PC-9 (cell line): Measurements from ENCODE around the gene GPR146. TPM values are rescaled to one million over a fixed set of nuclear protein-coding genes. Genes with fewer than 3 reads are reported as not detected.

Source experiments
- BruUV-seq: library from RNA; stranded (reverse); fragments of 400-500 nt; replicated peaks from 2 replicates; lab custom pipeline; 2021; lab: Mats Ljungman, UMichigan
- CTCF ChIA-PET: fragments of 300-600 bp; sonication (Branson Sonifier 250); formaldehyde crosslinking; loops from one replicate; lab custom pipeline; 2022; ENCODE audit warnings: antibody characterized with exemption; lab: Charles Lee
- POLR2A ChIA-PET: fragments of 300-600 bp; sonication (Branson Sonifier 250); formaldehyde crosslinking; loops from one replicate; lab custom pipeline; 2022; ENCODE audit warnings: antibody characterized with exemption; ENCODE audit not compliant: unreplicated experiment; lab: Charles Lee
- DNase-seq, 2 experiments: peaks; one replicate each; pipeline versions ENCODE4 v3.0.0 to v3.0.0-alpha.2; 2015 to 2022; ENCODE audit warnings: mixed read lengths in 1 of 2
- H2AFZ ChIP-seq: fragments of 200-600 bp; sonication (generic); 2 replicates; pipeline ENCODE4 v1.8.1; 2017; ENCODE audit warnings: antibody characterized with exemption
- H3F3A ChIP-seq: fragments of 200-600 bp; sonication (generic); 2 replicates; pipeline ENCODE4 v1.8.1; 2017; ENCODE audit warnings: antibody characterized with exemption, mild to moderate bottlenecking, low read depth; ENCODE audit not compliant: insufficient read depth
- H3K27ac ChIP-seq: fragments of 200-600 bp; sonication (generic); 2 replicates; pipeline ENCODE4 v1.6.1; 2016; ENCODE audit warnings: mixed run types
- H3K27me3 ChIP-seq: fragments of 200-600 bp; sonication (generic); 2 replicates; pipeline ENCODE4 v1.6.1; 2016; ENCODE audit warnings: low read depth, mixed run types; ENCODE audit not compliant: insufficient read depth
- H3K36me3 ChIP-seq: fragments of 200-600 bp; sonication (generic); 2 replicates; pipeline ENCODE4 v1.6.1; 2016; ENCODE audit warnings: low read depth, mixed run types
- H3K4me1 ChIP-seq: fragments of 200-600 bp; sonication (generic); replicated peaks from 2 replicates; pipeline ENCODE4 v1.6.1; 2016; ENCODE audit warnings: mixed run types; ENCODE audit not compliant: insufficient read depth
- H3K4me2 ChIP-seq: fragments of 200-600 bp; sonication (generic); 2 replicates; pipeline ENCODE4 v1.6.1; 2017; ENCODE audit warnings: mixed run types
- H3K4me3 ChIP-seq: fragments of 200-600 bp; sonication (generic); 2 replicates; pipeline ENCODE4 v1.6.1; 2016; ENCODE audit warnings: mixed run types
- H3K79me2 ChIP-seq: fragments of 200-600 bp; sonication (generic); 2 replicates; pipeline ENCODE4 v1.6.1; 2017; ENCODE audit warnings: low read depth, mixed run types
- H3K9me2 ChIP-seq: fragments of 200-600 bp; sonication (generic); 2 replicates; pipeline ENCODE4 v1.8.1; 2017; ENCODE audit warnings: mild to moderate bottlenecking; ENCODE audit not compliant: insufficient read depth
- H3K9me3 ChIP-seq: fragments of 200-600 bp; sonication (generic); 2 replicates; pipeline ENCODE4 v1.8.1; 2016; ENCODE audit warnings: low read depth; ENCODE audit not compliant: insufficient read depth
- H4K20me1 ChIP-seq: fragments of 200-600 bp; sonication (generic); 2 replicates; pipeline ENCODE4 v1.8.1; 2017; ENCODE audit not compliant: insufficient read depth
- EZH2 ChIP-seq: fragments of 200-600 bp; sonication (generic); IDR thresholded peaks from 2 replicates; pipeline ENCODE4 v1.8.0; 2017; ENCODE audit warnings: antibody characterized with exemption, low read depth
- intact Hi-C: fragments of 100-400 bp; cut with micrococcal nuclease; formaldehyde crosslinking; loops from one replicate; pipeline ENCODE4 v1.10.0; 2022; ENCODE audit not compliant: unreplicated experiment
- total RNA-seq: library from RNA; stranded (reverse); gene quantifications from 2 replicates; pipeline ENCODE4 v1.2.3, GENCODE V29; 2021
- TF ChIP-seq, protein P1 (sequence below): fragments of 200-600 bp; sonication (generic); conservative IDR thresholded peaks from 2 replicates; pipeline ENCODE4 v1.6.1; 2017; ENCODE audit warnings: mixed run types, antibody characterized with exemption, mild to moderate bottlenecking, moderate library complexity

GPR146 gene
- total RNA-seq, 1 experiment from 2014 or later = 3.4 TPM

DNA sequence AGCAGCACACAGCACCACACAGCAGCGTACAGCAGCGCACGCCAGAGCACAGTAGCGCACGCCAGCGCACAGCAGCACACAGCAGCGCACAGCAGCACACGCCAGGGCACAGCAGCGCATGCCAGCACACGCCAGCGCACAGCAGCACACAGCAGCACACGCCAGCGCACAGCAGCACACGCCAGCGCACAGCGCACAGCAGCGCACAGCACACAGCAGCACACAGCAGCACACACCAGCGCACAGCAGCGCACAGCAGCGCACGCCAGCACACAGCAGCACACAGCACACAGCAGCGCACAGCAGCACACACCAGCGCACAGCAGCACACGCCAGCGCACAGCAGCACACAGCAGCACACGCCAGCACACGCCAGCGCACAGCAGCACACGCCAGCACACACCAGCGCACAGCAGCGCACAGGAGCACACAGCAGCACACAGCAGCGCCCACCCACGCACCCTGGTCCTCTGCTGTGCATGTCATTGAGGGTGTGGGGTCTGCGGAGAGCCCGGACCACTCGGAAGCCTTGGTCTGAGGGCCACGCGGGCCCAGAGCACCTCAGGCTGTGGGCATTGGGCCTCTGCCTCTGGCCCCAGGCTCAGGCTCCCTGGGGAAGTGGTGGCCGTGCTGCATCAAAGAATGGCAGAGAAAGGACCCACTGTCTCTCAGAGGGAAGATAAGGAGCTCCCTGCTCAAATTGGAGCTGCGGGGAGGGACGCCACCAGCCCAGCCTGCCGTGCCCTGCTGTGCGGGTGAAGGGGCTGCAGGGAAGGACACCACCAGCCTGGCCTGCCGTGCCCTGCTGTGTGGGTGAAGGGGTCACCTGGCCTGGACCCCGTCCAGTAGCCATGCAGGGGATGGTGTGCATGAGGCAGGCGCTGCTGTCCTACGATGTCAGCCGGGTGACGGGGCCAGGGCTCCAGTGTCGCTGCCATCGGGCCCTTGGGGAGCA, 27.5 kb upstream of the GPR146 start:
- intact Hi-C loops = no loop called here
- peaks cover 5% of the 10 kb centered on the region for H3F3A ChIP-seq
- no peak for TF ChIP-seq EZH2
- TF ChIP-seq, protein P1, sequence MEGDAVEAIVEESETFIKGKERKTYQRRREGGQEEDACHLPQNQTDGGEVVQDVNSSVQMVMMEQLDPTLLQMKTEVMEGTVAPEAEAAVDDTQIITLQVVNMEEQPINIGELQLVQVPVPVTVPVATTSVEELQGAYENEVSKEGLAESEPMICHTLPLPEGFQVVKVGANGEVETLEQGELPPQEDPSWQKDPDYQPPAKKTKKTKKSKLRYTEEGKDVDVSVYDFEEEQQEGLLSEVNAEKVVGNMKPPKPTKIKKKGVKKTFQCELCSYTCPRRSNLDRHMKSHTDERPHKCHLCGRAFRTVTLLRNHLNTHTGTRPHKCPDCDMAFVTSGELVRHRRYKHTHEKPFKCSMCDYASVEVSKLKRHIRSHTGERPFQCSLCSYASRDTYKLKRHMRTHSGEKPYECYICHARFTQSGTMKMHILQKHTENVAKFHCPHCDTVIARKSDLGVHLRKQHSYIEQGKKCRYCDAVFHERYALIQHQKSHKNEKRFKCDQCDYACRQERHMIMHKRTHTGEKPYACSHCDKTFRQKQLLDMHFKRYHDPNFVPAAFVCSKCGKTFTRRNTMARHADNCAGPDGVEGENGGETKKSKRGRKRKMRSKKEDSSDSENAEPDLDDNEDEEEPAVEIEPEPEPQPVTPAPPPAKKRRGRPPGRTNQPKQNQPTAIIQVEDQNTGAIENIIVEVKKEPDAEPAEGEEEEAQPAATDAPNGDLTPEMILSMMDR = no peak
- no peak overlapping the region for H3K27ac ChIP-seq
- H3K9me3 ChIP-seq = no peaks in the 10 kb centered on the region
- no peaks in the 10 kb centered on the region for H3K4me1 ChIP-seq
- H3K4me3 ChIP-seq = no peak overlapping the region
- no peaks in the 10 kb centered on the region for H3K79me2 ChIP-seq
- no peak for DNase-seq
- no peak overlapping the region for H3K4me2 ChIP-seq
- H3K36me3 ChIP-seq = no peaks in the 10 kb centered on the region
- ChIA-PET CTCF (no interaction called here), POLR2A (no interaction called here)
- H3K27me3 ChIP-seq = no peaks in the 10 kb centered on the region
- H4K20me1 ChIP-seq = peaks cover 16% of the 10 kb centered on the region
- BruUV-seq = no TSS peak
- H2AFZ ChIP-seq = no peak overlapping the region
- H3K9me2 ChIP-seq = no peaks in the 10 kb centered on the region

DNA sequence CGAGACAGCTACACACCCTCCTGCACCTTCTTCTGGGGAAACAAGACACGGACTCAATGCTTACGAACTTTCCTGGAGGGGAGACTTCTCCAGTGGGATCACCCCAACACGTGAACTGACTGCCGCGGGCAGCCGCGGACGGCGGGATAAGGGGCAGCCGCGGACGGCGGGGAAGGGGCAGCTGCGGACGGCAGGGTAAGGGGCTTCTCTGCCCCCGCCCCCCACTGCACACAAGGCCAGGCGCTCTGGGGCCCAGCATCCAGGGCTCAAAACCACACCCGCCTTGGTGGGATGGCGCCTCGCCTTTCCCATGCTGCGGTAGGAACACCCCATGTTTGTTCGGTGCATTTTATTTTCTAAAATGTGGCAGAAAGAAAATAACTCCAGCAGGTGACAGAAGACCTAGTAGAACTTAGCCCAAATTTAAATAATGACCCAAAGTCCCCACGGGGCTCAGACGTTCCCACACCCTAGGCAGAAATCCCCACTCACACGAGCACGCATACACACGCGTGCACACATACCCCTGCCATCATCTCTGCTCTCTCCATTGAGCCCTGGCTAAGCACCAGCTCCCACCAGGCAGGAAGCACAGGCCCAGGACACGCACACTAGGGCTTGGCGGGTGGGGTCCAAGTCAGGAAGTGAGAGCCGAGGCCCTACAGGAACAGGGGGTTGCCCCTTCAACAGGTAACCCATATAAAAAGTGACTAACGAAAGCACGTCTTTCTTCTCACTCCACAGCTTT, 26.6 kb upstream of the GPR146 start:
- no peak overlapping the region for H3K4me2 ChIP-seq
- no peaks in the 10 kb centered on the region for H3K4me1 ChIP-seq
- H3K4me3 ChIP-seq = no peak overlapping the region
- no peaks in the 10 kb centered on the region for H3K9me3 ChIP-seq
- TF ChIP-seq, protein P1 = no peak
- no peak for TF ChIP-seq EZH2
- no peaks in the 10 kb centered on the region for H3K36me3 ChIP-seq
- CTCF ChIA-PET = no interaction called here
- H3F3A ChIP-seq = peaks cover 5% of the 10 kb centered on the region
- H3K27me3 ChIP-seq = no peaks in the 10 kb centered on the region
- intact Hi-C loops = no loop called here
- H3K27ac ChIP-seq = no peak overlapping the region
- POLR2A ChIA-PET = no interaction called here
- DNase-seq = no peak
- BruUV-seq = no TSS peak
- no peak overlapping the region for H2AFZ ChIP-seq
- no peaks in the 10 kb centered on the region for H3K79me2 ChIP-seq
- no peaks in the 10 kb centered on the region for H3K9me2 ChIP-seq
- peaks cover 14% of the 10 kb centered on the region for H4K20me1 ChIP-seq

DNA sequence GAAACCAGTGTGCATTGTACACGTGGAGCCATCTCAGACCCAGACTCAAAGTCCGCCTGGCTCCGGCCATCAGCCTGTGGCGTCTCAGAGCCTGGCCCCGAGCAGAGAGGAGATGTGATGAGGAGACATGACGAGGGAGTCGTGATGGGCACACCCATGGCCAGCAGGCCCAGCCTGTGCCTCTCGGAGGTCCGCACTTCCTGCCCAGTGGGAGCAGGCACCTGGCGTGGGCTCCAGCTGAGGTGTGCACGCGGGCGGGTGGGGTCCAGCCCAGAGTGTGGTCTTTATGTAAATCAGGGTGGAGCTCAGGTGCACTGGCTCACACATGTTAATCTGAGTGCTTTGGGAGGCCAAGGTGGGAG, 26.0 kb upstream of the GPR146 start:
- Histone ChIP-seq H3K9me2 (no peaks in the 10 kb centered on the region), H4K20me1 (peaks cover 14% of the 10 kb centered on the region), H3K79me2 (no peaks in the 10 kb centered on the region), H3K9me3 (no peaks in the 10 kb centered on the region), H3K4me2 (no peak overlapping the region), H3K4me1 (no peaks in the 10 kb centered on the region), H3K27ac (no peak overlapping the region), H3K36me3 (no peaks in the 10 kb centered on the region), H3F3A (peaks cover 5% of the 10 kb centered on the region), H2AFZ (no peak overlapping the region), H3K4me3 (no peak overlapping the region), H3K27me3 (no peaks in the 10 kb centered on the region)
- BruUV-seq = no TSS peak
- CTCF ChIA-PET = no interaction called here
- no peak for TF ChIP-seq EZH2
- TF ChIP-seq, protein P1 = no peak
- intact Hi-C loops = no loop called here
- no peak for DNase-seq
- POLR2A ChIA-PET = no interaction called here
